Retinal pigment epithelial cell (primary cell): ENCODE measurements around the gene GNB1L.

Experiments
- DNase-seq: peaks from one replicate; pipeline ENCODE4 v3.0.0-alpha.2; 2010; ENCODE audit warnings: low read depth
- H3K4me3 ChIP-seq: 2 replicates; pipeline ENCODE4 v1.5.1; 2011; ENCODE audit warnings: mild to moderate bottlenecking, low read length, control low read depth, moderate library complexity
- TF ChIP-seq, protein P1 (sequence below): conservative IDR thresholded peaks from 2 replicates; pipeline ENCODE4 v1.5.1; 2011; ENCODE audit warnings: low read depth, low read length, control low read depth, inconsistent platforms

Gene GNB1L

DNA sequence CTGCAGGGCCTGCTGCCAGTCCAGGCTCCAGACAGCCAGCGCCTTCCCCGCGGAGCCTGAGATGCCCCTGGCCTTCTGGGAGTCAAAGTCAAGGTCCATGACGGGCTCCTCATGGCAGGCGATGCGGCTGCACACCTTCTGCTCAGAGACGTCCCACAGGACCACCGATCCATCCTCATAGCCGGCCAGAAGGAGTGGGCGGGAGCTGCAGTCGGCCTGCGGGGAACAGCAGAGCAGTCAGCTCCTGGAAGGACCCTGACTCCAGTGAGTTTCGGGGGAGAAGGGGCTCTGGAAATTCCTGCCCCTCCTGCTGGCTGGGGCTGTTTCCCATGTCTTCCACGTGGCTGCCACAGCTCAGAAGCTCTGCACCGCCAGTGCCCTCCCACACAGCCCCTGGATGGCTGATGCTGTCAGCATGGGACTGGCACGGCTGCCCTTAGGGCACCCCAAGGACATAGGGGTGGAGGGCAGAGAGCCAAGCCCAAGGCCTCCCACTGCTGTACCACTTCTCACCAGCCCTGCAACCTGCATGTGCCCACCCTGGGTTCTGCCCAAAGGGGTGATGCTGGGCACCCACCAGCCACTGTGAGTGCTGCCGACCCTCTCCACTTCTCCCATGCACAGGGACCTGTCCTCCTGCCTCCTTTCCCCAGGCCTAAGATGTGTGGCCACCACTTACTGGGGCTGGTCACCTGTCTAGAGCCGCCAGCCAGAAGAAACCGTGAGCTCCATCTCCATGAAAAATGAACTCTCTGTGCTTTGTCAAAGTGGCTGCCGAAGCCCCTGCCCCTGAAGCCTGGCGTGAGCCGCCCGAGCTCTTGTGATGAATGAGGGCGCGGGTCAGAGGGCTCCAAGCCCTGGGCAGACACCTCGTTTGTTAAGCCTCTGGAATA is 52.4 kb downstream of the GNB1L start:
- DNase-seq = no peak
- H3K4me3 ChIP-seq = no peak overlapping the region
- TF ChIP-seq, protein P1, sequence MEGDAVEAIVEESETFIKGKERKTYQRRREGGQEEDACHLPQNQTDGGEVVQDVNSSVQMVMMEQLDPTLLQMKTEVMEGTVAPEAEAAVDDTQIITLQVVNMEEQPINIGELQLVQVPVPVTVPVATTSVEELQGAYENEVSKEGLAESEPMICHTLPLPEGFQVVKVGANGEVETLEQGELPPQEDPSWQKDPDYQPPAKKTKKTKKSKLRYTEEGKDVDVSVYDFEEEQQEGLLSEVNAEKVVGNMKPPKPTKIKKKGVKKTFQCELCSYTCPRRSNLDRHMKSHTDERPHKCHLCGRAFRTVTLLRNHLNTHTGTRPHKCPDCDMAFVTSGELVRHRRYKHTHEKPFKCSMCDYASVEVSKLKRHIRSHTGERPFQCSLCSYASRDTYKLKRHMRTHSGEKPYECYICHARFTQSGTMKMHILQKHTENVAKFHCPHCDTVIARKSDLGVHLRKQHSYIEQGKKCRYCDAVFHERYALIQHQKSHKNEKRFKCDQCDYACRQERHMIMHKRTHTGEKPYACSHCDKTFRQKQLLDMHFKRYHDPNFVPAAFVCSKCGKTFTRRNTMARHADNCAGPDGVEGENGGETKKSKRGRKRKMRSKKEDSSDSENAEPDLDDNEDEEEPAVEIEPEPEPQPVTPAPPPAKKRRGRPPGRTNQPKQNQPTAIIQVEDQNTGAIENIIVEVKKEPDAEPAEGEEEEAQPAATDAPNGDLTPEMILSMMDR = no peak

DNA sequence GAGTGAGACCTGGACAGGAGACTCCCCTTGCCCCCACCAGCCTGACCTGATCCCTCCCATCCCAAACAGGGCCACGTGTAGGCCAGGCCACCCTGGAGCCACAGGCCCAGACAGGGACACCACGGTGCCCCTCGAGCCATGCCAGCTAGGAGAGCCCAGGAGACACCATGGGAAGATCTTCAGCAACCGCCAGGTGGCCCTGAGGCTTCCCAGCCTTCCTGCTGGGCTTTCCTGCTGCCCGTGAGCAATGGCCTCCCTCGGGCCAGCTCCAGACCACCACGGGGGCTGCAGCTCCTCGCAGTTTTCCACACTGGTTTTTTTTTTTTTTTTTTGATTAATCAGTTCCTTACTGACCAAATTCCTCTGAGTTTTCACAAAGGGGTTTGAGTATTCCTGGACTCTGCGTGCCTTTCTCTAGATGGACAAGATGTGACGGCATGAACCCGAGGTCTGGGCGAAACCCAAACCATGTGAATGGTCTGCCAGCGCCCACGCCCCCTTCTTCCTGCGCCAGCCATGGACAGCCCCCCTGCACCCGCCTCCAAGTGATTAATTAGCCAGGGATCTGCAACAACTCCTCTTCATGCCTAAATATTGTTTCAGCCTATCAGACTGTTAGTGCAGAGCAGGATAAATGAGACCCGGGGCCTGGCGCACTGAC is 53.2 kb downstream of the GNB1L start:
- no peak for DNase-seq
- no peak overlapping the region for H3K4me3 ChIP-seq
- TF ChIP-seq, protein P1 = no peak

DNA sequence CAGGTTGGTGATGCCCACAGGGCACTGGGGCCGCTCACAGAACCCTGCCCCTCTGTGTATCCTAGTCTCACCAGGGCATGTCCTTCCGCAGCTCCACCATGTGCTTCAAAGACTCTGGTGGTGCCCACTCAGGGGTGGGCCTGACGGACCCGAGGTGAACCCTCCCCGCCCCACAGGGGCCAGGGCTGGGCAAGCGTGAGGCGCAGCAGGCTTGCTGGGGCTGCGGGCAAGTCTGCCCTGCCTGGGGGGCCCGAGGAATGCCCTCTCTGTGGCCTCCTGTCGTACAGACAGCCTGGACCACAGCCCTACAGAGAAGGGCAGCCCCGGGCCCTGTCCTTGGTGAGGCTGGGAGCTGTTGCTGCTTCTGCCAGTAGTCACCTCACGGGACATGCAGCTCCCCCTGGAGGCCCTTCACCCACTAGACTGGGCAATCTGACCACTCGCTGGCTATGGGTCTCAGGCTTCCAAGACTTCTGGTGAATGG is 53.9 kb downstream of the GNB1L start:
- TF ChIP-seq, protein P1 = peak; percentile 54
- DNase-seq = no peak
- no peak overlapping the region for H3K4me3 ChIP-seq

DNA sequence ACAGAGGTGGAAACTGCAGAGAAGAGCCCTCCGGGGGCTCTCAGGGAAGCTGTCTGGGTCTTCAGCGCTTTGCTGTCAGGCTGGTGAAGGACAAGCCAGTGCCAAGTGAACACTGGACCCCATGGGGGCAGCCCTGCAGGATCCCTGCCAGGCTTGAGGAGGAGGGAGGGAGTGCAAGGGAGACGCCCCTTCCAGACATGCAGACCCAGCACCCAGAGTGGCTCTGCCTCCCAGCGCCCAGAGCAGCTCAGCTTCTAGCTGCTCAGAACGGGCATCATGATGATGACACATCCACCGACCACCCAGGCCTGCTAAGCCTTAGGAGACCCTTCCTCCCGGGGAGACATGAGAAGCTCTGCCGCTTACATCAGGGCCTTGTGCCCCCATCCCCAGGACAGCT is 54.4 kb downstream of the GNB1L start:
- TF ChIP-seq, protein P1 = no peak
- H3K4me3 ChIP-seq = no peak overlapping the region
- DNase-seq = no peak

DNA sequence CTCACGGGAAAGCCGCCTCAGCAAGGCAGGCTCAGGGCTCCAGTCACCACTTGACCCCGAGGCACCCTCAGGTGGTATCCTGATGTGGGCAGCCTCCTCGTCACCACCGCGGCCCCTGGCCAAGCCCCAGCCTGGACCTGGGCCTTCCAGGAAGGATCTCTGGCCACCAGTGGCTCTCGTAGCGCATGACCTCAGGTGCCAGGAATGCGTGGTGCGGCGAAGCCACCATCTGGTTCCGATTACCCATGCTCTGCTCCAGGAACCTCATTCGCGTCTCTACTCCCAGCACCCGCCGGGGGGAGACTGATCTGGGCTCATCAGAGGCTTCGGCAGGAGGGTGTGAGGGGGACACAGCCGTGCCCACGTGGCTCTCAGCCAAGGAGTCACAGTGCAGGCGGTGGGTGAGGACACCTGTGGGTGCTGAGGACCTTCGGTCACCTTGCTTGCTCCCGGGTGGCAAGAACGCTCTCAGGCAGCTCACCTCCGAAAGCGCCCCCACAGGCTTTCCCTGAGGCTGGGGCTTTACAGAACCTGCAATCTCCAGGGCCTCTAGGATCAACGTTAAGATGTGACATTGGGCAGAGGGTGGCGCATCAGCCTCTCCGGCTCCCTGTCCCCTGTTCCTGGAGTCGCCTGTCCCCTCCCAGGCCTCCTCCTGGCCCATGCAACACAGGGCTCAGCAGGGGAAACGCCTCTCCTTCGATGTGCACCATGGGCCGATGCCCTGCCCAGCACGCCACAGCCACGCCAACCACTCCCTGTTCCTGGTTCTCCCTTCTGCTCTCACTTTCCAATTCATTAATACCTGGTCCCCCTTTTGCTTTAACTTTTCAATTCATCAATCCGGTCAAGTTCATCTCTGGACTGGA is 55.1 kb downstream of the GNB1L start:
- DNase-seq = no peak
- no peak overlapping the region for H3K4me3 ChIP-seq
- TF ChIP-seq, protein P1 = no peak

DNA sequence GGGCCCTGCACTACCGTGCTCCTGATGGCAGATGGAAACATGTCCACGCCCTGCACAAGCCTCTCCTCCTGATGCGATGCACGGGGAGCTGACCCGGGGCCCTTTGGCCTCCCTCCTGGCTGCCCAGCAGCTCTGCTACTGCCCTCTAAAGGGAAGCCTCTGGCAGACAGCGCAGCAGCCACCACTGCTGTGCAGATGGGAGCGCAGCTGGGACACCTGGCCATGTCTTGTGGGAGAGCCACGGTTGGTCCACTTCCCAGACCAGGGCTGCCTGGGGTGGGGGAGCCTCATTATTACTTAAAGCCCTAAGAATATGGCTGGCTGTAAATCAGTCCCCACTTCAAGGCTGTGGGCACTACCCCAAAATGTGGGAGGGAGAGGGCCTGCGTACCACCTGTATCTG is 55.8 kb downstream of the GNB1L start:
- TF ChIP-seq, protein P1 = no peak
- DNase-seq = no peak
- H3K4me3 ChIP-seq = no peak overlapping the region
